HCT116 (cell line): ENCODE data around the gene CCDC137. TPM values are rescaled to one million over a fixed set of nuclear protein-coding genes. Genes with fewer than 3 reads are reported as not detected.
A peak's percentile ranks its signal among the peaks of the same experiment; 100 is the strongest.

Source experiments
- ATAC-seq: fragments of 200-7000 bp; cut with Tn5 transposase; 2 replicates; pipeline ENCODE4 v1.9.1; 2020; ENCODE audit warnings: mild to moderate bottlenecking, moderate library complexity
- BruUV-seq: library from RNA; stranded (reverse); fragments of 400-500 nt; replicated peaks from 2 replicates; lab custom pipeline; 2021; lab: Mats Ljungman, UMichigan
- CTCF ChIA-PET: fragments of 300-600 bp; sonication (Branson Sonifier 250); formaldehyde crosslinking; loops from one replicate; lab custom pipeline; 2021; ENCODE audit warnings: antibody characterized with exemption; lab: Charles Lee
- POLR2A ChIA-PET: fragments of 300-600, 350-600 bp; sonication (Branson Sonifier 250); formaldehyde crosslinking; loops from one replicate; lab custom pipeline; 2021; ENCODE audit warnings: antibody characterized with exemption; lab: Charles Lee
- RAD21 ChIA-PET, 2 experiments: fragments of 300-600 bp; sonication (Branson Sonifier 250); formaldehyde crosslinking; loops; one replicate each; lab custom pipeline; 2023; ENCODE audit warnings: low total read pairs in 2 of 2; ENCODE audit not compliant: uncharacterized antibody in 2 of 2, unreplicated experiment in 2 of 2, low non-redundant PET in 1 of 2; lab: Charles Lee
- DNase-seq: peaks from one replicate; pipeline ENCODE4 v3.0.0-alpha.2; 2010; ENCODE audit warnings: low read depth, low spot score
- H2AFZ ChIP-seq: fragments of 200-600 bp; shearing (Covaris generic), sonication (generic); 2 replicates; pipeline ENCODE4 v1.6.1; 2017; ENCODE audit warnings: low read depth, mixed run types, mixed read lengths, antibody characterized with exemption, low read length; ENCODE audit not compliant: poor library complexity, severe bottlenecking
- H3K27ac ChIP-seq: 2 replicates; pipeline ENCODE4 v1.5.1; 2012; ENCODE audit warnings: low read depth, low read length
- H3K27me3 ChIP-seq: fragments of 200-600 bp; sonication (generic); 2 replicates; pipeline ENCODE4 v1.6.1; 2016; ENCODE audit warnings: mixed run types, low read length, mixed read lengths; ENCODE audit not compliant: insufficient read depth
- H3K36me3 ChIP-seq, 2 experiments: fragments of 200-500 bp in 1 of 2; fragments of 200-600 bp in 1 of 2; sonication (Bioruptor generic) in 1 of 2; sonication (generic) in 1 of 2; 2 replicates each; pipeline versions ENCODE4 v1.5.1 to v1.6.1; 2014 to 2016; ENCODE audit warnings: low read length in 2 of 2, inconsistent platforms in 1 of 2, mixed read lengths in 1 of 2, mixed run types in 1 of 2; ENCODE audit not compliant: insufficient read depth in 2 of 2, control insufficient read depth in 1 of 2
- H3K4me1 ChIP-seq, 2 experiments: fragments of 200-600 bp in 1 of 2; sonication (generic) in 1 of 2; 2 replicates each; pipeline versions ENCODE4 v1.5.1 to v1.6.1; 2012 to 2017; ENCODE audit warnings: low read length in 2 of 2, inconsistent platforms in 1 of 2, mild to moderate bottlenecking in 1 of 2, mixed read lengths in 1 of 2, mixed run types in 1 of 2, moderate library complexity in 1 of 2; ENCODE audit not compliant: insufficient read depth in 2 of 2, control insufficient read depth in 1 of 2
- H3K4me2 ChIP-seq: fragments of 200-600 bp; sonication (generic); 2 replicates; pipeline ENCODE4 v1.6.1; 2017; ENCODE audit warnings: mixed run types, low read length, mixed read lengths
- H3K4me3 ChIP-seq, 2 experiments: fragments of 200-600 bp in 1 of 2; sonication (generic) in 1 of 2; replicated peaks in 1 of 2; 2 replicates each; pipeline ENCODE4 v1.5.1; 2011 to 2016; ENCODE audit warnings: low read length in 2 of 2, control low read depth in 1 of 2, low read depth in 1 of 2, mild to moderate bottlenecking in 1 of 2, mixed read lengths in 1 of 2, mixed run types in 1 of 2
- H3K79me2 ChIP-seq: fragments of 200-600 bp; sonication (generic); 2 replicates; pipeline ENCODE4 v1.6.1; 2017; ENCODE audit warnings: mild to moderate bottlenecking, mixed run types, low read length, moderate library complexity, mixed read lengths; ENCODE audit not compliant: insufficient read depth
- H3K9ac ChIP-seq: fragments of 200-600 bp; sonication (generic); 2 replicates; pipeline ENCODE4 v1.6.1; 2016; ENCODE audit warnings: low read length, mixed read lengths
- H3K9me2 ChIP-seq: fragments of 200-600 bp; sonication (generic), shearing (Covaris generic); 2 replicates; pipeline ENCODE4 v1.6.1; 2017; ENCODE audit warnings: mixed run types, mild to moderate bottlenecking, moderate library complexity; ENCODE audit not compliant: insufficient read depth
- H3K9me3 ChIP-seq, 2 experiments: fragments of 200-500 bp in 1 of 2; fragments of 200-600 bp in 1 of 2; sonication (Bioruptor generic) in 1 of 2; sonication (generic) in 1 of 2; 2 replicates each; pipeline ENCODE4 v1.6.1; 2014 to 2017; ENCODE audit warnings: low read length in 2 of 2, mixed read lengths in 2 of 2, inconsistent platforms in 1 of 2, low read depth in 1 of 2, mild to moderate bottlenecking in 1 of 2, mixed run types in 1 of 2, moderate library complexity in 1 of 2; ENCODE audit not compliant: control insufficient read depth in 1 of 2, insufficient read depth in 1 of 2
- H4K20me1 ChIP-seq: fragments of 200-600 bp; sonication (generic), shearing (Covaris generic); 2 replicates; pipeline ENCODE4 v1.6.1; 2017; ENCODE audit warnings: mixed run types, mild to moderate bottlenecking, moderate library complexity; ENCODE audit not compliant: insufficient read depth
- CEBPB ChIP-seq: IDR thresholded peaks from 2 replicates; pipeline ENCODE4 v1.6.1; 2012; ENCODE audit warnings: low read depth
- EZH2phosphoT487 ChIP-seq: fragments of 200-600 bp; IDR thresholded peaks from 2 replicates; pipeline ENCODE4 v1.6.1; 2018; ENCODE audit warnings: antibody characterized with exemption, borderline replicate concordance
- FOSL1 ChIP-seq: IDR thresholded peaks from 2 replicates; pipeline ENCODE4 v1.6.1; 2012; ENCODE audit warnings: low read depth
- JUND ChIP-seq: IDR thresholded peaks from 2 replicates; pipeline ENCODE4 v1.6.1; 2012
- POLR2A ChIP-seq: IDR thresholded peaks from 2 replicates; pipeline ENCODE4 v1.7.0; 2011; ENCODE audit warnings: borderline replicate concordance; ENCODE audit not compliant: insufficient read depth, insufficient read length; ENCODE audit errors: extremely low read depth
- POLR2AphosphoS5 ChIP-seq: IDR thresholded peaks from 2 replicates; pipeline ENCODE4 v1.6.1; 2011; ENCODE audit warnings: mild to moderate bottlenecking, low read depth, low read length, moderate library complexity
- SP1 ChIP-seq: IDR thresholded peaks from 2 replicates; pipeline ENCODE4 v1.6.1; 2012; ENCODE audit warnings: low read depth
- TCF7L2 ChIP-seq: IDR thresholded peaks from 2 replicates; pipeline ENCODE4 v1.7.0; 2011; ENCODE audit warnings: borderline replicate concordance, inconsistent platforms; ENCODE audit not compliant: insufficient read depth, insufficient read length; ENCODE audit errors: extremely low read depth
- YY1 ChIP-seq: IDR thresholded peaks from 2 replicates; pipeline ENCODE4 v1.6.1; 2011; ENCODE audit warnings: low read length, low read depth, moderate library complexity, mild to moderate bottlenecking; ENCODE audit not compliant: insufficient replicate concordance; ENCODE audit errors: extremely low read depth
- ZFX ChIP-seq: fragments of 450-650 bp; IDR thresholded peaks from 2 replicates; pipeline ENCODE4 v1.6.1; 2017
- ZNF274 ChIP-seq: fragments of 200-500 bp; sonication (Bioruptor generic); IDR thresholded peaks from 2 replicates; pipeline ENCODE4 v1.6.1; 2014; ENCODE audit warnings: mild to moderate bottlenecking, low read depth, low read length, inconsistent platforms
- intact Hi-C: fragments of 100-400 bp; cut with micrococcal nuclease; formaldehyde crosslinking; loops from 2 replicates; pipeline ENCODE4 v1.10.0; 2022
- total RNA-seq: library from RNA; stranded (reverse); gene quantifications from one replicate; pipeline ENCODE4 v1.2.1, GENCODE V29; 2021; ENCODE audit not compliant: unreplicated experiment
- TF ChIP-seq, protein P1 (sequence below), 3 experiments: fragments of 200-600 bp in 1 of 3; sonication (generic) in 1 of 3; IDR thresholded peaks in 2 of 3; conservative IDR thresholded peaks in 1 of 3; 2 replicates each; pipeline ENCODE4 v1.5.1; 2012 to 2017; ENCODE audit warnings: low read depth in 2 of 3, low read length in 2 of 3, antibody characterized with exemption in 1 of 3, borderline replicate concordance in 1 of 3, control low read depth in 1 of 3, mild to moderate bottlenecking in 1 of 3, mixed read lengths in 1 of 3, mixed run types in 1 of 3, moderate library complexity in 1 of 3; ENCODE audit not compliant: insufficient read depth in 1 of 3
- TF ChIP-seq, protein P2 (sequence below): IDR thresholded peaks from 2 replicates; pipeline ENCODE4 v1.6.1; 2012
- TF ChIP-seq, protein P3 (sequence below): IDR thresholded peaks from 2 replicates; pipeline ENCODE4 v1.6.1; 2012; ENCODE audit warnings: low read depth
- TF ChIP-seq, protein P4 (sequence below): IDR thresholded peaks from 2 replicates; pipeline ENCODE4 v1.6.1; 2011; ENCODE audit warnings: mild to moderate bottlenecking, low read length, moderate library complexity; ENCODE audit not compliant: insufficient replicate concordance; ENCODE audit errors: extremely low read depth

The CCDC137 gene
- total RNA-seq, 1 experiment from 2014 or later, result 77.5 TPM

DNA sequence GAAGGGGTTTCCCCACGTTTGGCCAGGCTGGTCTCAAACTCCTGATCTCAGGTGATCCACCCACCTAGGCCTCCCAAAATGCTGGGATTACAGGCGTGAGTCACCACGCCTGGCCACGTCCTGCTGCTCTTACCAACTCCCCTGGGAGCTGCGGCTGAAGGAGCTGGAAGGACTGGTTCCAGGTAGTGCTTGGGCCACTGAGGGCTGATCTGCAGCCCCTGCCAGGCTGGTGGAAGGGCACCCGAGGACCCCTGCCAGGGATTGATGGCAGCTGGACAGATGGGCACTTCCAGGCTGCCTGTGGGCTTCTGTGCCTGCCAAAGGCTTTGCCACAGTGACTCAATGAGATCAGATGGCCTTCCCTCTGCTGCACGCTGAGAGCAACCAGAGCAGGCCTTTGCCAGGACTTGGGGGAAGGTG is 2.5 kb upstream of the CCDC137 start (continued):
- TF ChIP-seq SP1, result no peak
- no peak for TF ChIP-seq EZH2phosphoT487

DNA sequence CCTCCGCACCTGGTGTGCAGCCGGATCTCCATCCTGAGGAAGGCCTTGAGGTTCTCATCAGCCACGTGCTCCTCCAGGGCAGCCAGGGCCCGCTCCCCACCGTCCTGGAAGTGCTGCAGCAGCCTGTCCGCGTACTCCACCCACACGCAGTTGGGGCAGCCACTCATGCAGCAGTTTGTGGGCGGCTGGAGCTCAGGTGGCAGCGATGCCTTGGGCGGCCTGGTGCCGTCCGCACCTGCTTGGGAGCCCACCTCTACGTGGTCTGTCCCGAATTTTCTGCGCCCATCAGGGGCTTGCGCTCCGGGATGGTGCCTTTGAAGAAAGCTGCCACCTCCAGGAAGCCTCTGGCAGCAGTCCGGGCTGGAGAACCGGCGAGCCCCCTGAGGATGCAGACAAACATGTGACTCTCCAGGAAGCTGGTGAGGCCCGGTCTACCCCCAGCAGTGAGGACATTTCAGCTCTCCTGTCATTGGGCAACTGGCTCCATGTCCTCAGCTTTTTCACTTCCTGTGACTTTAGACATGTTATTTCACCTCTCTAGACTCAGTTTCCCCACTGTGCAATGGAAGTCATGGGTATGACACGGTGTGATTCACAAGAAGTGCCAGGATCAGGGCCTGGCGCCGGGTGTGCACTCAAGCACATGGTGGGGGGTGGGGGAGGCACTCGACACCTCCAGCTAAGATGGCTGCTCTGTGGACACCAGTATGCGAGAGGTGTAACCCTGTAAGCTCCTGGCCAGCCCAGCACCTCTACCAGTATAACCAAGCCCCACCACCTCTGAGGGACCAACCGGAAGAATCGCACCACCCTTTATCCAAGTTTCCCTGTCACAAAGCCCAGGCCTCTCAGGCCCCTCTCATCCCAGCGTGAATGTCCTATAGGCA is 1.1 kb upstream of the CCDC137 start:
- ATAC-seq (peak; percentile 41), DNase-seq (no peak)
- ChIA-PET RAD21 (no interaction called here), POLR2A (interaction anchor here (0.5 to 2.7 kb wide), 5 partner anchors 10 to 358 kb away, joined by 3 to 9 read pairs (median 5); partner anchors contain the start of genes ARL16, CENPX, HGS and LRRC45), CTCF (no interaction called here)
- Histone ChIP-seq H3K4me3 (peak overlapping the region; percentile 78 to 84), H3K4me2 (peak overlapping the region; percentile 89), H4K20me1 (peaks cover 3% of the 10 kb centered on the region; the same call in 1 of the 2 replicates), H3K79me2 (peaks cover 56% of the 10 kb centered on the region), H3K4me1 (peaks cover 40 to 48% of the 10 kb centered on the region in 2 experiments), H3K27me3 (no peaks in the 10 kb centered on the region), H3K27ac (peak overlapping the region; percentile 86), H3K9ac (peak overlapping the region; percentile 97), H3K9me2 (no peaks in the 10 kb centered on the region), H3K36me3 (peaks cover 17 to 33% of the 10 kb centered on the region in 2 experiments), H2AFZ (no peak overlapping the region), H3K9me3 (no peaks in the 10 kb centered on the region)
- BruUV-seq, result no TSS peak
- intact Hi-C loops, result no loop called here
- TF ChIP-seq ZNF274, result no peak
- no peak for TF ChIP-seq TCF7L2
- TF ChIP-seq, protein P1, sequence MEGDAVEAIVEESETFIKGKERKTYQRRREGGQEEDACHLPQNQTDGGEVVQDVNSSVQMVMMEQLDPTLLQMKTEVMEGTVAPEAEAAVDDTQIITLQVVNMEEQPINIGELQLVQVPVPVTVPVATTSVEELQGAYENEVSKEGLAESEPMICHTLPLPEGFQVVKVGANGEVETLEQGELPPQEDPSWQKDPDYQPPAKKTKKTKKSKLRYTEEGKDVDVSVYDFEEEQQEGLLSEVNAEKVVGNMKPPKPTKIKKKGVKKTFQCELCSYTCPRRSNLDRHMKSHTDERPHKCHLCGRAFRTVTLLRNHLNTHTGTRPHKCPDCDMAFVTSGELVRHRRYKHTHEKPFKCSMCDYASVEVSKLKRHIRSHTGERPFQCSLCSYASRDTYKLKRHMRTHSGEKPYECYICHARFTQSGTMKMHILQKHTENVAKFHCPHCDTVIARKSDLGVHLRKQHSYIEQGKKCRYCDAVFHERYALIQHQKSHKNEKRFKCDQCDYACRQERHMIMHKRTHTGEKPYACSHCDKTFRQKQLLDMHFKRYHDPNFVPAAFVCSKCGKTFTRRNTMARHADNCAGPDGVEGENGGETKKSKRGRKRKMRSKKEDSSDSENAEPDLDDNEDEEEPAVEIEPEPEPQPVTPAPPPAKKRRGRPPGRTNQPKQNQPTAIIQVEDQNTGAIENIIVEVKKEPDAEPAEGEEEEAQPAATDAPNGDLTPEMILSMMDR (IDR thresholded peaks at IDR 0.05 in 2 of 3, conservative IDR thresholded peaks at IDR 0.05 in 1 of 3; ENCODE audit: borderline replicate concordance in 1 of 3, insufficient read depth in 1 of 3, low read depth in 2 of 3, low read length in 2 of 3), result no peak
- TF ChIP-seq YY1, result peak; percentile 88
- TF ChIP-seq, protein P2, sequence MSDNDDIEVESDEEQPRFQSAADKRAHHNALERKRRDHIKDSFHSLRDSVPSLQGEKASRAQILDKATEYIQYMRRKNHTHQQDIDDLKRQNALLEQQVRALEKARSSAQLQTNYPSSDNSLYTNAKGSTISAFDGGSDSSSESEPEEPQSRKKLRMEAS, result peak; percentile 100
- TF ChIP-seq POLR2A, result peak; percentile 48
- no peak for TF ChIP-seq JUND
- TF ChIP-seq ZFX, result 0 out of 2 replicates have a peak, but pooled peaks have one; percentile 51
- TF ChIP-seq, protein P3, sequence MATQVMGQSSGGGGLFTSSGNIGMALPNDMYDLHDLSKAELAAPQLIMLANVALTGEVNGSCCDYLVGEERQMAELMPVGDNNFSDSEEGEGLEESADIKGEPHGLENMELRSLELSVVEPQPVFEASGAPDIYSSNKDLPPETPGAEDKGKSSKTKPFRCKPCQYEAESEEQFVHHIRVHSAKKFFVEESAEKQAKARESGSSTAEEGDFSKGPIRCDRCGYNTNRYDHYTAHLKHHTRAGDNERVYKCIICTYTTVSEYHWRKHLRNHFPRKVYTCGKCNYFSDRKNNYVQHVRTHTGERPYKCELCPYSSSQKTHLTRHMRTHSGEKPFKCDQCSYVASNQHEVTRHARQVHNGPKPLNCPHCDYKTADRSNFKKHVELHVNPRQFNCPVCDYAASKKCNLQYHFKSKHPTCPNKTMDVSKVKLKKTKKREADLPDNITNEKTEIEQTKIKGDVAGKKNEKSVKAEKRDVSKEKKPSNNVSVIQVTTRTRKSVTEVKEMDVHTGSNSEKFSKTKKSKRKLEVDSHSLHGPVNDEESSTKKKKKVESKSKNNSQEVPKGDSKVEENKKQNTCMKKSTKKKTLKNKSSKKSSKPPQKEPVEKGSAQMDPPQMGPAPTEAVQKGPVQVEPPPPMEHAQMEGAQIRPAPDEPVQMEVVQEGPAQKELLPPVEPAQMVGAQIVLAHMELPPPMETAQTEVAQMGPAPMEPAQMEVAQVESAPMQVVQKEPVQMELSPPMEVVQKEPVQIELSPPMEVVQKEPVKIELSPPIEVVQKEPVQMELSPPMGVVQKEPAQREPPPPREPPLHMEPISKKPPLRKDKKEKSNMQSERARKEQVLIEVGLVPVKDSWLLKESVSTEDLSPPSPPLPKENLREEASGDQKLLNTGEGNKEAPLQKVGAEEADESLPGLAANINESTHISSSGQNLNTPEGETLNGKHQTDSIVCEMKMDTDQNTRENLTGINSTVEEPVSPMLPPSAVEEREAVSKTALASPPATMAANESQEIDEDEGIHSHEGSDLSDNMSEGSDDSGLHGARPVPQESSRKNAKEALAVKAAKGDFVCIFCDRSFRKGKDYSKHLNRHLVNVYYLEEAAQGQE, result no peak
- peak; percentile 28 for TF ChIP-seq POLR2AphosphoS5
- TF ChIP-seq, protein P4, sequence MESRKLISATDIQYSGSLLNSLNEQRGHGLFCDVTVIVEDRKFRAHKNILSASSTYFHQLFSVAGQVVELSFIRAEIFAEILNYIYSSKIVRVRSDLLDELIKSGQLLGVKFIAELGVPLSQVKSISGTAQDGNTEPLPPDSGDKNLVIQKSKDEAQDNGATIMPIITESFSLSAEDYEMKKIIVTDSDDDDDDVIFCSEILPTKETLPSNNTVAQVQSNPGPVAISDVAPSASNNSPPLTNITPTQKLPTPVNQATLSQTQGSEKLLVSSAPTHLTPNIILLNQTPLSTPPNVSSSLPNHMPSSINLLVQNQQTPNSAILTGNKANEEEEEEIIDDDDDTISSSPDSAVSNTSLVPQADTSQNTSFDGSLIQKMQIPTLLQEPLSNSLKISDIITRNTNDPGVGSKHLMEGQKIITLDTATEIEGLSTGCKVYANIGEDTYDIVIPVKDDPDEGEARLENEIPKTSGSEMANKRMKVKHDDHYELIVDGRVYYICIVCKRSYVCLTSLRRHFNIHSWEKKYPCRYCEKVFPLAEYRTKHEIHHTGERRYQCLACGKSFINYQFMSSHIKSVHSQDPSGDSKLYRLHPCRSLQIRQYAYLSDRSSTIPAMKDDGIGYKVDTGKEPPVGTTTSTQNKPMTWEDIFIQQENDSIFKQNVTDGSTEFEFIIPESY, result no peak
- TF ChIP-seq FOSL1, result no peak
- TF ChIP-seq SP1, result no peak
- TF ChIP-seq CEBPB, result no peak
